Amygdala (tissue), 56 donors: Measurements from ENCODE around the gene RUVBL1.
"Not testable (repeated sequence)": the region's sequence is repeated elsewhere in the genome, so short reads cannot be mapped to it uniquely, and the experiment has no call there.

Source experiments
- DNase-seq, 56 donors: peaks; one replicate each; lab custom pipeline; 2025; lab: John Stamatoyannopoulos, UW

Gene RUVBL1

GRCh38 chr3:128123538-128124368 lies at the start of gene RUVBL1:
RUVBL1 (minus strand) TSS chr3:128123812; CDS start chr3:128123724, 88 bp downstream.
- peak; percentile 56 to 98 (median 96) for DNase-seq

- DNase-seq: no peak
Measured at GRCh38 chr3:128173200-128173599, 49.6 kb upstream of the RUVBL1 start.

GRCh38 chr3:128170866-128171516 lies 47.4 kb upstream of the RUVBL1 start:
- peak in 37 of 56 donors; percentile 3 to 76 (median 27) for DNase-seq

GRCh38 chr3:128168836-128169235 lies 45.2 kb upstream of the RUVBL1 start:
- no peak for DNase-seq

GRCh38 chr3:128167973-128168674 lies 44.5 kb upstream of the RUVBL1 start:
- DNase-seq: peak in 1 of 56 donors; percentile 22

GRCh38 chr3:128167646-128167972 lies 44.0 kb upstream of the RUVBL1 start:
- DNase-seq: no peak

GRCh38 chr3:128166971-128167453 lies 43.4 kb upstream of the RUVBL1 start:
- DNase-seq: no peak

- DNase-seq: no peak
Measured at GRCh38 chr3:128163432-128163831, 39.8 kb upstream of the RUVBL1 start.

- DNase-seq: no peak
Measured at GRCh38 chr3:128160661-128161060, 37.0 kb upstream of the RUVBL1 start.

- no peak for DNase-seq
Measured at GRCh38 chr3:128155616-128156360, 32.2 kb upstream of the RUVBL1 start.

- not testable (repeated sequence) for DNase-seq
Measured at GRCh38 chr3:128154354-128154753, 30.7 kb upstream of the RUVBL1 start.

GRCh38 chr3:128153156-128154041 lies 29.8 kb upstream of the RUVBL1 start, which contains the start of gene EEFSEC:
EEFSEC (plus strand) TSS chr3:128153481; CDS start chr3:128153508, 27 bp downstream.
- peak in 55 of 56 donors; percentile 28 to 83 (median 64) for DNase-seq

GRCh38 chr3:128152419-128153155 lies 29.0 kb upstream of the RUVBL1 start:
- DNase-seq: peak in 1 of 56 donors; percentile 54

- no peak for DNase-seq
Measured at GRCh38 chr3:128151758-128152274, 28.2 kb upstream of the RUVBL1 start.

GRCh38 chr3:128149650-128150049 lies 26.0 kb upstream of the RUVBL1 start:
- DNase-seq: peak in 2 of 56 donors; percentile 15 to 27

- no peak for DNase-seq
Measured at GRCh38 chr3:128146201-128146600, 22.6 kb upstream of the RUVBL1 start.

GRCh38 chr3:128145279-128145678 lies 21.7 kb upstream of the RUVBL1 start:
- peak in 11 of 56 donors; percentile 2 to 45 (median 10) for DNase-seq

GRCh38 chr3:128144512-128145187 lies 21.0 kb upstream of the RUVBL1 start:
- DNase-seq: no peak
